ENCODE data around the gene PTPRS. TPM values are rescaled to one million over a fixed set of nuclear protein-coding genes. Genes with fewer than 3 reads are reported as not detected.

PTPRS gene
- total and polyA plus RNA-seq, 9 of the 15 experiments (the other 6 are each of a cell fraction or from before 2014, with no cell fraction given) = 1.1 to 49.4 (median 14.1) TPM

GRCh38 chr19:5308451-5309437 is 31.9 kb downstream of the PTPRS start (continued):
- TF ChIP-seq MBD1 (CRISPR knock-in tag; IDR thresholded peaks at IDR 0.05) (no peak), TRIM25 (IDR thresholded peaks at IDR 0.05; ENCODE audit: borderline replicate concordance) (no peak), ZZZ3 (IDR thresholded peaks at IDR 0.05) (no peak), PHF8 (IDR thresholded peaks at IDR 0.05; ENCODE audit: borderline replicate concordance, low read length) (no peak), TGIF2 (CRISPR knock-in tag; IDR thresholded peaks at IDR 0.05) (peak; percentile 86; the same call in 1 of the 2 replicates), MLX (CRISPR knock-in tag; conservative IDR thresholded peaks at IDR 0.05) (peak in 1 of 2 experiments; percentile 89; a peak in 2 of 4 replicates), ZNF175 (CRISPR knock-in tag; IDR thresholded peaks at IDR 0.05; ENCODE audit: low read depth) (no peak), ZNF324 (CRISPR knock-in tag; IDR thresholded peaks at IDR 0.05) (no peak), RBM22 (IDR thresholded peaks at IDR 0.05; ENCODE audit: low read depth, low read length, poor library complexity, severe bottlenecking) (peak; percentile 70), HDAC6 (IDR thresholded peaks at IDR 0.05; ENCODE audit: low read depth, low read length) (no peak), SFPQ (IDR thresholded peaks at IDR 0.05; ENCODE audit: low read depth, low read length) (no peak), YBX1 (IDR thresholded peaks at IDR 0.05) (no peak), NONO (IDR thresholded peaks at IDR 0.05; ENCODE audit: low read depth in 2 of 2, low read length in 1 of 2) (peak; percentile 53 to 79; a peak in 2 of 4 replicates), TCF15 (CRISPR knock-in tag; IDR thresholded peaks at IDR 0.05) (no peak), ZBTB43 (CRISPR knock-in tag; IDR thresholded peaks at IDR 0.05) (no peak; the same call in 1 of the 2 replicates), NR2C1 (IDR thresholded peaks at IDR 0.05) (no peak), NR2C1 (tag; IDR thresholded peaks at IDR 0.05) (no peak), ZNF263 (CRISPR knock-in tag; IDR thresholded peaks at IDR 0.05; ENCODE audit: borderline replicate concordance) (no peak)

Data from K562 (cell line).